Stimulated activated naive CD8-positive, alpha-beta T cell treated with anti-CD3 and anti-CD28 coated beads, Interleukin-15, Interleukin-2, amounts not matched to agents 100 ng/mL and 50 ng/mL, for 24 hours (primary cell): ENCODE data around the gene GRB14.

Experiments
- H3K27ac Mint-ChIP-seq: one replicate; pipeline ENCODE4 v1.8.0; 2021; ENCODE audit warnings: mild to moderate bottlenecking, mixed read lengths
- H3K27me3 Mint-ChIP-seq: one replicate; pipeline ENCODE4 v1.8.0; 2021; ENCODE audit warnings: mixed read lengths
- H3K36me3 Mint-ChIP-seq: one replicate; pipeline ENCODE4 v1.8.0; 2021; ENCODE audit warnings: low read depth, mixed read lengths
- H3K4me1 Mint-ChIP-seq: one replicate; pipeline ENCODE4 v1.8.0; 2021; ENCODE audit warnings: low read depth, mixed read lengths
- H3K4me3 Mint-ChIP-seq: one replicate; pipeline ENCODE4 v1.8.0; 2021; ENCODE audit warnings: mild to moderate bottlenecking, mixed read lengths
- H3K9me3 Mint-ChIP-seq: one replicate; pipeline ENCODE4 v1.8.0; 2021; ENCODE audit warnings: mixed read lengths

GRB14 gene

GRCh38 chr2:164620873-164621763 lies at the start of gene GRB14:
Gene GRB14 (minus strand): TSS chr2:164621482. CDS start chr2:164621309, 173 bp downstream.
- Mint-ChIP-seq H3K36me3 (no peaks in the 10 kb centered on the region), H3K4me1 (peaks cover 4% of the 10 kb centered on the region), H3K4me3 (peak within 1 kb of the TSS; percentile 53), H3K27me3 (peaks cover 41% of the 10 kb centered on the region), H3K9me3 (no peaks in the 10 kb centered on the region), H3K27ac (no peak within 1 kb of the TSS)

GRCh38 chr2:164669291-164669690 lies 48.0 kb upstream of the GRB14 start:
- Mint-ChIP-seq H3K27me3 (no peaks in the 10 kb centered on the region), H3K4me3 (no peak overlapping the region), H3K9me3 (peaks cover 4% of the 10 kb centered on the region), H3K36me3 (no peaks in the 10 kb centered on the region), H3K4me1 (no peaks in the 10 kb centered on the region), H3K27ac (no peak overlapping the region)

- H3K4me3 Mint-ChIP-seq = no peak overlapping the region
- H3K27ac Mint-ChIP-seq = no peak overlapping the region
- no peaks in the 10 kb centered on the region for H3K27me3 Mint-ChIP-seq
- no peaks in the 10 kb centered on the region for H3K36me3 Mint-ChIP-seq
- peaks cover 4% of the 10 kb centered on the region for H3K9me3 Mint-ChIP-seq
- no peaks in the 10 kb centered on the region for H3K4me1 Mint-ChIP-seq
Measured at GRCh38 chr2:164667566-164667965, 46.3 kb upstream of the GRB14 start.

GRCh38 chr2:164664070-164664469 lies 42.8 kb upstream of the GRB14 start:
- no peaks in the 10 kb centered on the region for H3K36me3 Mint-ChIP-seq
- H3K27ac Mint-ChIP-seq = no peak overlapping the region
- no peaks in the 10 kb centered on the region for H3K27me3 Mint-ChIP-seq
- H3K4me3 Mint-ChIP-seq = no peak overlapping the region
- peaks cover 4% of the 10 kb centered on the region for H3K9me3 Mint-ChIP-seq
- H3K4me1 Mint-ChIP-seq = no peaks in the 10 kb centered on the region

- Mint-ChIP-seq H3K4me3 (no peak overlapping the region), H3K27me3 (no peaks in the 10 kb centered on the region), H3K9me3 (peaks cover 6% of the 10 kb centered on the region), H3K27ac (no peak overlapping the region), H3K36me3 (no peaks in the 10 kb centered on the region), H3K4me1 (no peaks in the 10 kb centered on the region)
Measured at GRCh38 chr2:164662868-164663631, 41.8 kb upstream of the GRB14 start.

GRCh38 chr2:164662066-164662465 lies 40.8 kb upstream of the GRB14 start:
- no peaks in the 10 kb centered on the region for H3K4me1 Mint-ChIP-seq
- peaks cover 9% of the 10 kb centered on the region for H3K9me3 Mint-ChIP-seq
- no peak overlapping the region for H3K4me3 Mint-ChIP-seq
- no peaks in the 10 kb centered on the region for H3K27me3 Mint-ChIP-seq
- H3K36me3 Mint-ChIP-seq = no peaks in the 10 kb centered on the region
- no peak overlapping the region for H3K27ac Mint-ChIP-seq

- H3K9me3 Mint-ChIP-seq = peaks cover 4% of the 10 kb centered on the region
- no peaks in the 10 kb centered on the region for H3K36me3 Mint-ChIP-seq
- no peaks in the 10 kb centered on the region for H3K4me1 Mint-ChIP-seq
- no peak overlapping the region for H3K4me3 Mint-ChIP-seq
- no peaks in the 10 kb centered on the region for H3K27me3 Mint-ChIP-seq
- no peak overlapping the region for H3K27ac Mint-ChIP-seq
Measured at GRCh38 chr2:164661349-164661748, 40.1 kb upstream of the GRB14 start.

GRCh38 chr2:164657129-164657528 lies 35.8 kb upstream of the GRB14 start:
- H3K9me3 Mint-ChIP-seq = peaks cover 13% of the 10 kb centered on the region
- no peaks in the 10 kb centered on the region for H3K36me3 Mint-ChIP-seq
- H3K4me3 Mint-ChIP-seq = no peak overlapping the region
- no peaks in the 10 kb centered on the region for H3K27me3 Mint-ChIP-seq
- no peaks in the 10 kb centered on the region for H3K4me1 Mint-ChIP-seq
- no peak overlapping the region for H3K27ac Mint-ChIP-seq

- H3K36me3 Mint-ChIP-seq = no peaks in the 10 kb centered on the region
- H3K4me3 Mint-ChIP-seq = no peak overlapping the region
- no peak overlapping the region for H3K27ac Mint-ChIP-seq
- peaks cover 19% of the 10 kb centered on the region for H3K9me3 Mint-ChIP-seq
- H3K4me1 Mint-ChIP-seq = no peaks in the 10 kb centered on the region
- H3K27me3 Mint-ChIP-seq = no peaks in the 10 kb centered on the region
Measured at GRCh38 chr2:164655750-164656149, 34.5 kb upstream of the GRB14 start.

GRCh38 chr2:164655336-164655735 lies 34.1 kb upstream of the GRB14 start:
- Mint-ChIP-seq H3K4me1 (no peaks in the 10 kb centered on the region), H3K4me3 (no peak overlapping the region), H3K9me3 (peaks cover 19% of the 10 kb centered on the region), H3K36me3 (no peaks in the 10 kb centered on the region), H3K27ac (no peak overlapping the region), H3K27me3 (no peaks in the 10 kb centered on the region)

GRCh38 chr2:164651361-164651760 lies 30.1 kb upstream of the GRB14 start:
- no peaks in the 10 kb centered on the region for H3K36me3 Mint-ChIP-seq
- H3K4me1 Mint-ChIP-seq = no peaks in the 10 kb centered on the region
- no peak overlapping the region for H3K27ac Mint-ChIP-seq
- H3K4me3 Mint-ChIP-seq = no peak overlapping the region
- peaks cover 36% of the 10 kb centered on the region for H3K9me3 Mint-ChIP-seq
- H3K27me3 Mint-ChIP-seq = no peaks in the 10 kb centered on the region

GRCh38 chr2:164644036-164644700 lies 22.9 kb upstream of the GRB14 start:
- H3K4me3 Mint-ChIP-seq = no peak overlapping the region
- no peak overlapping the region for H3K27ac Mint-ChIP-seq

GRCh38 chr2:164642946-164643555 lies 21.8 kb upstream of the GRB14 start:
- Mint-ChIP-seq H3K4me1 (no peaks in the 10 kb centered on the region), H3K27me3 (no peaks in the 10 kb centered on the region), H3K27ac (no peak overlapping the region), H3K36me3 (no peaks in the 10 kb centered on the region), H3K9me3 (peaks cover 12% of the 10 kb centered on the region), H3K4me3 (no peak overlapping the region)

More at GRCh38 chr2:164644036-164644700, 22.9 kb upstream of the GRB14 start:
- Mint-ChIP-seq H3K9me3 (peaks cover 19% of the 10 kb centered on the region), H3K36me3 (no peaks in the 10 kb centered on the region), H3K4me1 (no peaks in the 10 kb centered on the region), H3K27me3 (no peaks in the 10 kb centered on the region)

GRCh38 chr2:164642268-164642667 lies 21.0 kb upstream of the GRB14 start:
- Mint-ChIP-seq H3K27me3 (no peaks in the 10 kb centered on the region), H3K4me1 (no peaks in the 10 kb centered on the region), H3K9me3 (peaks cover 4% of the 10 kb centered on the region), H3K36me3 (no peaks in the 10 kb centered on the region), H3K4me3 (no peak overlapping the region), H3K27ac (no peak overlapping the region)
